Measurements from ENCODE around the gene NACA.

DNA sequence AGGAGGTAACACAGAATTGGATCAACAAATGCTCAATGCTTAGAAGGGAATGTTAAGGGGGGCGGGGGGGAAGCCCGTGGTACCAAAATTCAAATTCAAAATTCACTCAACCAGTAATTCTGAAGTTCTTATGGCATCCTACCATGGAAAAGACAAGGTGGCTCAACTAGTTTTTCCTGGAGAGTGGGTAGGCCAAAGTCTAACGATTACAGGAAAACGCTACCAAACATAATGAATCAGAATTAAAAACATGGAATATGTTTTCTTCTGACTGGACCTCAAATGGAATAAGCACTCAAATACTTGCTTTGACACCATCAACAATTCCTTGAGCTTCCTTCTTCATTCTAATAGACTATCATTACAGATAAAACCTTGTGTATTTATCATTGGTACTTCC is 2.3 kb downstream of the NACA start:
- no peak for TF ChIP-seq TAF1 (IDR thresholded peaks at IDR 0.05; ENCODE audit: borderline replicate concordance, insufficient read depth, low read length)
- TF ChIP-seq POLR2AphosphoS5 (IDR thresholded peaks at IDR 0.05; ENCODE audit: low read depth, low read length): no peak; the same call in 1 of the 2 replicates
- TF ChIP-seq, protein P1, sequence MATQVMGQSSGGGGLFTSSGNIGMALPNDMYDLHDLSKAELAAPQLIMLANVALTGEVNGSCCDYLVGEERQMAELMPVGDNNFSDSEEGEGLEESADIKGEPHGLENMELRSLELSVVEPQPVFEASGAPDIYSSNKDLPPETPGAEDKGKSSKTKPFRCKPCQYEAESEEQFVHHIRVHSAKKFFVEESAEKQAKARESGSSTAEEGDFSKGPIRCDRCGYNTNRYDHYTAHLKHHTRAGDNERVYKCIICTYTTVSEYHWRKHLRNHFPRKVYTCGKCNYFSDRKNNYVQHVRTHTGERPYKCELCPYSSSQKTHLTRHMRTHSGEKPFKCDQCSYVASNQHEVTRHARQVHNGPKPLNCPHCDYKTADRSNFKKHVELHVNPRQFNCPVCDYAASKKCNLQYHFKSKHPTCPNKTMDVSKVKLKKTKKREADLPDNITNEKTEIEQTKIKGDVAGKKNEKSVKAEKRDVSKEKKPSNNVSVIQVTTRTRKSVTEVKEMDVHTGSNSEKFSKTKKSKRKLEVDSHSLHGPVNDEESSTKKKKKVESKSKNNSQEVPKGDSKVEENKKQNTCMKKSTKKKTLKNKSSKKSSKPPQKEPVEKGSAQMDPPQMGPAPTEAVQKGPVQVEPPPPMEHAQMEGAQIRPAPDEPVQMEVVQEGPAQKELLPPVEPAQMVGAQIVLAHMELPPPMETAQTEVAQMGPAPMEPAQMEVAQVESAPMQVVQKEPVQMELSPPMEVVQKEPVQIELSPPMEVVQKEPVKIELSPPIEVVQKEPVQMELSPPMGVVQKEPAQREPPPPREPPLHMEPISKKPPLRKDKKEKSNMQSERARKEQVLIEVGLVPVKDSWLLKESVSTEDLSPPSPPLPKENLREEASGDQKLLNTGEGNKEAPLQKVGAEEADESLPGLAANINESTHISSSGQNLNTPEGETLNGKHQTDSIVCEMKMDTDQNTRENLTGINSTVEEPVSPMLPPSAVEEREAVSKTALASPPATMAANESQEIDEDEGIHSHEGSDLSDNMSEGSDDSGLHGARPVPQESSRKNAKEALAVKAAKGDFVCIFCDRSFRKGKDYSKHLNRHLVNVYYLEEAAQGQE (IDR thresholded peaks at IDR 0.05; ENCODE audit: insufficient read depth in 1 of 2, low read depth in 2 of 2, low read length in 2 of 2): no peak
- TF ChIP-seq FOXP2 (optimal IDR thresholded peaks at IDR 0.05; ENCODE audit: borderline replicate concordance, extremely low read depth, extremely low read length, insufficient read depth): no peak
